HepG2 (cell line): ENCODE measurements around the gene GUK1. TPM values are rescaled to one million over a fixed set of nuclear protein-coding genes. Genes with fewer than 3 reads are reported as not detected.

Experiments
- HMG20B ChIP-seq: conservative IDR thresholded peaks from 2 replicates; pipeline ENCODE4 v1.6.1; 2016; ENCODE audit warnings: missing genetic modification reagents, missing compliant biosample characterization
- NFE2L1 ChIP-seq: sonication (generic); formaldehyde crosslinking; IDR thresholded peaks from 2 replicates; pipeline ENCODE4 v1.4.0; 2020; ENCODE audit warnings: missing genetic modification reagents, mild to moderate bottlenecking, borderline replicate concordance
- RARA ChIP-seq: IDR thresholded peaks from 2 replicates; pipeline ENCODE4 v1.6.1; 2016; ENCODE audit warnings: missing genetic modification reagents, missing compliant biosample characterization
- YEATS2 ChIP-seq: sonication (generic); formaldehyde crosslinking; IDR thresholded peaks from 2 replicates; pipeline ENCODE4 v1.4.0; 2020; ENCODE audit warnings: missing genetic modification reagents, borderline replicate concordance
- ZBTB42 ChIP-seq: sonication (generic); formaldehyde crosslinking; IDR thresholded peaks from 2 replicates; pipeline ENCODE4 v1.5.0; 2020; ENCODE audit warnings: mild to moderate bottlenecking, missing genetic modification reagents
- ZNF333 ChIP-seq: sonication (generic); formaldehyde crosslinking; IDR thresholded peaks from 2 replicates; pipeline ENCODE4 v1.4.0; 2020; ENCODE audit warnings: mild to moderate bottlenecking, missing genetic modification reagents, borderline replicate concordance
- ZNF441 ChIP-seq: sonication (generic); formaldehyde crosslinking; IDR thresholded peaks from 2 replicates; pipeline ENCODE4 v1.7.0; 2021; ENCODE audit warnings: missing genetic modification reagents, borderline replicate concordance
- ZNF550 ChIP-seq: sonication (generic); formaldehyde crosslinking; IDR thresholded peaks from 2 replicates; pipeline ENCODE4 v1.4.0; 2020; ENCODE audit warnings: mild to moderate bottlenecking, missing genetic modification reagents, borderline replicate concordance
- ZNF562 ChIP-seq: sonication (generic); formaldehyde crosslinking; IDR thresholded peaks from 2 replicates; pipeline ENCODE4 v1.8.0; 2022; ENCODE audit warnings: missing genetic modification reagents, borderline replicate concordance
- polyA plus RNA-seq, 8 experiments: library from polyadenylated mRNA; depleted of rRNA in 3 of 8; stranded (reverse) in 7 of 8; unstranded in 1 of 8; fragments of >200 nt; fragmentation: Illumina TruSeq in 4 of 8; extraction: Trizol in 4 of 8; gene quantifications; 2 replicates each; pipeline versions ENCODE4 v1.2.1 to v1.2.3, GENCODE V29; 2011 to 2016; ENCODE audit warnings: low read depth in 4 of 8, missing spikeins in 1 of 8, mixed read lengths in 1 of 8; ENCODE audit not compliant: insufficient read depth in 1 of 8
- total RNA-seq, 5 experiments: library from RNA; depleted of rRNA; stranded (reverse); fragments of >200 nt; fragmentation: Illumina TruSeq; extraction: Trizol; gene quantifications; 2 replicates each; pipeline ENCODE4 v1.2.3, GENCODE V29; 2016; ENCODE audit warnings: low read depth in 1 of 5
- TF ChIP-seq, protein P1 (sequence below): sonication (generic); formaldehyde crosslinking; IDR thresholded peaks from 2 replicates; pipeline ENCODE4 v1.4.0; 2020; ENCODE audit warnings: missing genetic modification reagents, borderline replicate concordance
- TF ChIP-seq, protein P2 (sequence below): sonication (generic); formaldehyde crosslinking; IDR thresholded peaks from 2 replicates; pipeline ENCODE4 v1.9.0; 2021; ENCODE audit warnings: missing genetic modification reagents, mild to moderate bottlenecking, borderline replicate concordance
- TF ChIP-seq, protein P3 (sequence below): sonication (generic); formaldehyde crosslinking; IDR thresholded peaks from 2 replicates; pipeline ENCODE4 v1.5.0; 2020; ENCODE audit warnings: missing genetic modification reagents
- TF ChIP-seq, protein P4 (sequence below): sonication (generic); formaldehyde crosslinking; IDR thresholded peaks from 2 replicates; pipeline ENCODE4 v1.4.0; 2020; ENCODE audit warnings: missing genetic modification reagents
- TF ChIP-seq, protein P5 (sequence below): sonication (generic); formaldehyde crosslinking; IDR thresholded peaks from 2 replicates; pipeline ENCODE4 v1.5.1; 2020; ENCODE audit warnings: missing genetic modification reagents, mild to moderate bottlenecking, borderline replicate concordance

Gene GUK1
- total and polyA plus RNA-seq, 2 of the 13 experiments (the other 11 are each of a cell fraction or from before 2014, with no cell fraction given) = 116 to 154 TPM

DNA sequence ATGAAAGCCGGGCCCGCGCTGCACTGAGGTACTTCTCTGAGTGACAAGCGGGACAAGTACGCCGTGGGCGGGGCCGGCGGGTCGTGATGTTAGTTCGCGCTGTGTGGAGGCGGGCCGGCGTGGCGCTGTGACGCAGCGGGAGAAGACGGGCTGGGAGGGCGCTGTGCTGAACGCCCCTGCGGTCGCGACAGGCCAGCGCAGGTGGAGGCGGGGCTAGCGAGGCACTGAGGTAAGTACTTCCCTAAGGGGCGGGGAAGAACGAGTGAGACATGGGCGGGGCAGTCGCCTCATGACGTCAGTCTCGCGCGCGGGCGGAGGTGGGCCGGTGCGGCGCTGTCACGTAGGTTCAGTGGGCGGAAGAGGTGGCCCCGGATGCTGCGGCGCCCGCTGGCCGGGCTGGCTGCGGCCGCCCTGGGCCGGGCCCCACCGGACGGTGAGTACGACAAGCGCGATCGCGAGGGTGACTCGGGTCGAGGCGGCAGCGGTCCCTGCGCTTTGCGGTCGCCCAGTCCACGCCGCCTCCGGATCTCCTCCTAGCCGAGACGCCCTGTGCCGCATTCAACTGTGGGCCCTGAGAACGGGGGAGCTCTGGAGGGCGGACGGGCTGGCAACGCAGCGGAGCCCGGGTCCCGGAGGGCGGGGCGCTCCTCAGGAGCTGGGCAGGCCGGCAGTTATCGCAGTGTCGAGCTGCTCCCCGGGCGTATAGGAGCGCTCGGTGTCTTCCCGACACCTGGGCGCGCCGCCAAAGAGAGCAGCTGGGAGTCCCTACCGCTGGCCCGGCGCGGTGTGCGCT is at the start of gene GUK1 (continued):
- TF ChIP-seq, protein P1, sequence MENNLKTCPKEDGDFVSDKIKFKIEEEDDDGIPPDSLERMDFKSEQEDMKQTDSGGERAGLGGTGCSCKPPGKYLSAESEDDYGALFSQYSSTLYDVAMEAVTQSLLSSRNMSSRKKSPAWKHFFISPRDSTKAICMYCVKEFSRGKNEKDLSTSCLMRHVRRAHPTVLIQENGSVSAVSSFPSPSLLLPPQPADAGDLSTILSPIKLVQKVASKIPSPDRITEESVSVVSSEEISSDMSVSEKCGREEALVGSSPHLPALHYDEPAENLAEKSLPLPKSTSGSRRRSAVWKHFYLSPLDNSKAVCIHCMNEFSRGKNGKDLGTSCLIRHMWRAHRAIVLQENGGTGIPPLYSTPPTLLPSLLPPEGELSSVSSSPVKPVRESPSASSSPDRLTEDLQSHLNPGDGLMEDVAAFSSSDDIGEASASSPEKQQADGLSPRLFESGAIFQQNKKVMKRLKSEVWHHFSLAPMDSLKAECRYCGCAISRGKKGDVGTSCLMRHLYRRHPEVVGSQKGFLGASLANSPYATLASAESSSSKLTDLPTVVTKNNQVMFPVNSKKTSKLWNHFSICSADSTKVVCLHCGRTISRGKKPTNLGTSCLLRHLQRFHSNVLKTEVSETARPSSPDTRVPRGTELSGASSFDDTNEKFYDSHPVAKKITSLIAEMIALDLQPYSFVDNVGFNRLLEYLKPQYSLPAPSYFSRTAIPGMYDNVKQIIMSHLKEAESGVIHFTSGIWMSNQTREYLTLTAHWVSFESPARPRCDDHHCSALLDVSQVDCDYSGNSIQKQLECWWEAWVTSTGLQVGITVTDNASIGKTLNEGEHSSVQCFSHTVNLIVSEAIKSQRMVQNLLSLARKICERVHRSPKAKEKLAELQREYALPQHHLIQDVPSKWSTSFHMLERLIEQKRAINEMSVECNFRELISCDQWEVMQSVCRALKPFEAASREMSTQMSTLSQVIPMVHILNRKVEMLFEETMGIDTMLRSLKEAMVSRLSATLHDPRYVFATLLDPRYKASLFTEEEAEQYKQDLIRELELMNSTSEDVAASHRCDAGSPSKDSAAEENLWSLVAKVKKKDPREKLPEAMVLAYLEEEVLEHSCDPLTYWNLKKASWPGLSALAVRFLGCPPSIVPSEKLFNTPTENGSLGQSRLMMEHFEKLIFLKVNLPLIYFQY (CRISPR knock-in tag) = 0 out of 2 replicates have a peak, but pooled peaks have one; percentile 63
- TF ChIP-seq NFE2L1 (CRISPR knock-in tag) (no peak), HMG20B (CRISPR knock-in tag) (no peak), ZNF550 (CRISPR knock-in tag) (no peak), ZNF562 (CRISPR knock-in tag) (no peak), YEATS2 (peak; percentile 86; the same call in 1 of the 2 replicates), RARA (no peak), ZNF441 (CRISPR knock-in tag) (no peak), ZNF333 (CRISPR knock-in tag) (peak; percentile 56; the same call in 1 of the 2 replicates), ZBTB42 (CRISPR knock-in tag) (no peak)
- TF ChIP-seq, protein P2, sequence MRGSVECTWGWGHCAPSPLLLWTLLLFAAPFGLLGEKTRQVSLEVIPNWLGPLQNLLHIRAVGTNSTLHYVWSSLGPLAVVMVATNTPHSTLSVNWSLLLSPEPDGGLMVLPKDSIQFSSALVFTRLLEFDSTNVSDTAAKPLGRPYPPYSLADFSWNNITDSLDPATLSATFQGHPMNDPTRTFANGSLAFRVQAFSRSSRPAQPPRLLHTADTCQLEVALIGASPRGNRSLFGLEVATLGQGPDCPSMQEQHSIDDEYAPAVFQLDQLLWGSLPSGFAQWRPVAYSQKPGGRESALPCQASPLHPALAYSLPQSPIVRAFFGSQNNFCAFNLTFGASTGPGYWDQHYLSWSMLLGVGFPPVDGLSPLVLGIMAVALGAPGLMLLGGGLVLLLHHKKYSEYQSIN (CRISPR knock-in tag) = no peak
- TF ChIP-seq, protein P3, sequence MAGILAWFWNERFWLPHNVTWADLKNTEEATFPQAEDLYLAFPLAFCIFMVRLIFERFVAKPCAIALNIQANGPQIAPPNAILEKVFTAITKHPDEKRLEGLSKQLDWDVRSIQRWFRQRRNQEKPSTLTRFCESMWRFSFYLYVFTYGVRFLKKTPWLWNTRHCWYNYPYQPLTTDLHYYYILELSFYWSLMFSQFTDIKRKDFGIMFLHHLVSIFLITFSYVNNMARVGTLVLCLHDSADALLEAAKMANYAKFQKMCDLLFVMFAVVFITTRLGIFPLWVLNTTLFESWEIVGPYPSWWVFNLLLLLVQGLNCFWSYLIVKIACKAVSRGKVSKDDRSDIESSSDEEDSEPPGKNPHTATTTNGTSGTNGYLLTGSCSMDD (CRISPR knock-in tag) = no peak
- TF ChIP-seq, protein P4, sequence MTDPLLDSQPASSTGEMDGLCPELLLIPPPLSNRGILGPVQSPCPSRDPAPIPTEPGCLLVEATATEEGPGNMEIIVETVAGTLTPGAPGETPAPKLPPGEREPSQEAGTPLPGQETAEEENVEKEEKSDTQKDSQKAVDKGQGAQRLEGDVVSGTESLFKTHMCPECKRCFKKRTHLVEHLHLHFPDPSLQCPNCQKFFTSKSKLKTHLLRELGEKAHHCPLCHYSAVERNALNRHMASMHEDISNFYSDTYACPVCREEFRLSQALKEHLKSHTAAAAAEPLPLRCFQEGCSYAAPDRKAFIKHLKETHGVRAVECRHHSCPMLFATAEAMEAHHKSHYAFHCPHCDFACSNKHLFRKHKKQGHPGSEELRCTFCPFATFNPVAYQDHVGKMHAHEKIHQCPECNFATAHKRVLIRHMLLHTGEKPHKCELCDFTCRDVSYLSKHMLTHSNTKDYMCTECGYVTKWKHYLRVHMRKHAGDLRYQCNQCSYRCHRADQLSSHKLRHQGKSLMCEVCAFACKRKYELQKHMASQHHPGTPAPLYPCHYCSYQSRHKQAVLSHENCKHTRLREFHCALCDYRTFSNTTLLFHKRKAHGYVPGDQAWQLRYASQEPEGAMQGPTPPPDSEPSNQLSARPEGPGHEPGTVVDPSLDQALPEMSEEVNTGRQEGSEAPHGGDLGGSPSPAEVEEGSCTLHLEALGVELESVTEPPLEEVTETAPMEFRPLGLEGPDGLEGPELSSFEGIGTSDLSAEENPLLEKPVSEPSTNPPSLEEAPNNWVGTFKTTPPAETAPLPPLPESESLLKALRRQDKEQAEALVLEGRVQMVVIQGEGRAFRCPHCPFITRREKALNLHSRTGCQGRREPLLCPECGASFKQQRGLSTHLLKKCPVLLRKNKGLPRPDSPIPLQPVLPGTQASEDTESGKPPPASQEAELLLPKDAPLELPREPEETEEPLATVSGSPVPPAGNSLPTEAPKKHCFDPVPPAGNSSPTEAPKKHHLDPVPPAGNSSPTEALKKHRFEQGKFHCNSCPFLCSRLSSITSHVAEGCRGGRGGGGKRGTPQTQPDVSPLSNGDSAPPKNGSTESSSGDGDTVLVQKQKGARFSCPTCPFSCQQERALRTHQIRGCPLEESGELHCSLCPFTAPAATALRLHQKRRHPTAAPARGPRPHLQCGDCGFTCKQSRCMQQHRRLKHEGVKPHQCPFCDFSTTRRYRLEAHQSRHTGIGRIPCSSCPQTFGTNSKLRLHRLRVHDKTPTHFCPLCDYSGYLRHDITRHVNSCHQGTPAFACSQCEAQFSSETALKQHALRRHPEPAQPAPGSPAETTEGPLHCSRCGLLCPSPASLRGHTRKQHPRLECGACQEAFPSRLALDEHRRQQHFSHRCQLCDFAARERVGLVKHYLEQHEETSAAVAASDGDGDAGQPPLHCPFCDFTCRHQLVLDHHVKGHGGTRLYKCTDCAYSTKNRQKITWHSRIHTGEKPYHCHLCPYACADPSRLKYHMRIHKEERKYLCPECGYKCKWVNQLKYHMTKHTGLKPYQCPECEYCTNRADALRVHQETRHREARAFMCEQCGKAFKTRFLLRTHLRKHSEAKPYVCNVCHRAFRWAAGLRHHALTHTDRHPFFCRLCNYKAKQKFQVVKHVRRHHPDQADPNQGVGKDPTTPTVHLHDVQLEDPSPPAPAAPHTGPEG (CRISPR knock-in tag) = peak; percentile 23; the same call in 1 of the 2 replicates
- TF ChIP-seq, protein P5, sequence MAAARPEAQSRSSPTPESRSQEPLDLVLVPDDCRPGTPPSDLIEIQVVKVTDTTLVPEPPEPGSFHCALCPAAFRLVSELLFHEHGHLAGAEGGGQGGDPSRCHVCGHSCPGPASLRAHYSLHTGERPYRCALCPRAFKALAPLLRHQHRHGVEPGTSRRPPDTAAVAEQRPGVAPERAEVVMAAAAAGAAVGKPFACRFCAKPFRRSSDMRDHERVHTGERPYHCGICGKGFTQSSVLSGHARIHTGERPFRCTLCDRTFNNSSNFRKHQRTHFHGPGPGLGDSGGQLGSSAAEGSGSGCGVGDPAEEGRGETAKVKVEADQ = peak; percentile 100
